GM21825 (cell line): ENCODE results near the gene ASCL2.

Source experiments
- ATAC-seq: cut with Tn5 transposase; IDR thresholded peaks from one replicate; pipeline ENCODE4 v1.9.1; 2021; ENCODE audit warnings: mild to moderate bottlenecking, moderate library complexity; ENCODE audit not compliant: unreplicated experiment

ASCL2 gene, protein sequence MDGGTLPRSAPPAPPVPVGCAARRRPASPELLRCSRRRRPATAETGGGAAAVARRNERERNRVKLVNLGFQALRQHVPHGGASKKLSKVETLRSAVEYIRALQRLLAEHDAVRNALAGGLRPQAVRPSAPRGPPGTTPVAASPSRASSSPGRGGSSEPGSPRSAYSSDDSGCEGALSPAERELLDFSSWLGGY

DNA sequence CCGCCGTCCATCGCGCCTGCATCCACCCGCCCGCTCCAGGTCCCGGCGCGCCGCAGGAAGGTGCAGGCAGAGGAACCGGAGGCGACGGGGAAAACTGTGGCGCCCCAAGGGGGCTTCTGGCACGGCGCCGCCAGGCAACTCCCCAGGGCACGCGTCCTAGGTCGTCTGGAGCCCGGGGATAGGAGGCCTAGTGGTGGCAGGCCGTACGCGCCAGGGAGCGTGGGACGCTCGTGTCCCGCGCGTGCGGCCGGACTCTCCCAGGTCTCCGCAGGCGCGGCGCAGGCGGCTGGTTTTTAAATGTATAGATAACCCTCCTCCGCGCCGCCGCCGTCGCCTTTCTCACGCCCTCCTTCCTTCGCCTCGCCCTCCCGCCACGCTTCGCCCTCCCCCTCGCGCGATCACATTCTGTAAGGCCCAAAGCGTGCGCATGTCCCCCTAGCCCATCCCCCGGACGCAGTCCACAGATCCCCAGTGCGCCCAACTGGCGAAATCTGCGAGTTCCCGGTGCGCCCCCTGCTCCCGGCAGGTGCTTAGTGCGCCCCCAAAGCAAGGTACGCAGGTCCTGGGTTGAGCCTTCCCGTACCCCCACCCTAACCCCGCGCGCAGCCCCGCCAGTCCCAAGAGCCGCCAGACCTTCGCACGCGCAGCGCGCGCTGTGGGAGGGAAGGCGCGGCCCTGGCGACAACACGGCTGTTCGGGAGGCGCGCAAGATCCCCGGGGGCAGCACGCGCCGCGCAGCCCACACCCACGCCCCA lies at the start of gene ASCL2:
Gene ASCL2, minus strand, starts transcription at position 267 of the 755 bp plus-strand sequence. Its CDS starts 256 bp downstream, at position 11.
- no peak for ATAC-seq

DNA sequence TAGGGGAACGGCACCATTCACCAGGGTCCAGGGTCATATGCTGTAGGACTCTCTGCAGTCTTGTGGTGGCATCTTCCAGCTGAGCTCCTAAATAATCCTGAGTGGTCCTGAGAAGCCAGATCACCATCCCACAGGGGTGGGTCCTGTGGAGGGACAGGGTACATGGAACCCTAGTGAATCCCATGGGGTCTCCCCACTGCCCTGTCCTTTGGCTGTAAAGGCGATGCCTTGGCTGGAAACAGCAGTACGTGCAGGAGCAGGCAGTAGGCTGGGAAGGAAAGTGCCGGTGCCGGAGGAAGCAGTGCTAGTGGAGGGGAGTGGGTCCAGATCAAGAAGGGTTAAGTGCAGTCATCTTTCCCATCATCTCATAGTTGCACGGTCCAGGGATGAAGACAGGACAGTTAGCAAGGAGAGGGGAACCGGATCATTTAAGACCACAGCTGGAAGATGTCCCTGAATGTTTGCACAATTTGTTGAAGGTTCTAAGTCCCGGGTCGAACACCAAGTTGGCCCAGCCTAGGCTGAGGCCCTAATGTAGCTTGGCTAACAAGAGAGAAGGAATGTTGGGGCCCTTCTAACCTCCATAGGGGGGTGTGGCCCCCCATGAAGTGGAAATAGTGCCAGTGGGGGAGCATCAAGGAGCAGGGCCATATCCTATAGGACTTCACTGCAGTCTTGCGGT lies 49.5 kb upstream of the ASCL2 start:
- no peak for ATAC-seq

DNA sequence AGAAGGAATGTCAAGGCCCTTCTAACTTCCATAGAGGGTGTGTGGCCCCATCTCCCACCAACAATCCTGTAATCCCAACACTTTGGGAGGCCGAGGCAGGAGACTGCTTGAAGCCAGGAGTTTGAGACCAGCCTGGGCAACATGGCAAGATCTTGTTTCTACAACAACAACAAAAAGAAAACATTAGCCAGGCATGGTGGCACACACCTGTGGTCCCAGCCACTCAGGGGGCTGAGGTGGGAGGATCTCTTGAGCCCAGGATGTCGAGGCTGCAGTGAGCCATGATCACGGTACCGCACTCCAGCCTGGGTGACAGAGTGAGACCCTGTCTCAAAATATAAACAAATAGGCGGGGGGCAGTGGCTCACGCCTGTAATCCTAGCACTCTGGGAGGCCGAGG lies 48.3 kb upstream of the ASCL2 start:
- no peak for ATAC-seq

- ATAC-seq = no peak
Measured at GRCh38 chr11:2318123-2318522, 47.7 kb upstream of the ASCL2 start.

- no peak for ATAC-seq
Measured at GRCh38 chr11:2317354-2318050, 47.1 kb upstream of the ASCL2 start.

DNA sequence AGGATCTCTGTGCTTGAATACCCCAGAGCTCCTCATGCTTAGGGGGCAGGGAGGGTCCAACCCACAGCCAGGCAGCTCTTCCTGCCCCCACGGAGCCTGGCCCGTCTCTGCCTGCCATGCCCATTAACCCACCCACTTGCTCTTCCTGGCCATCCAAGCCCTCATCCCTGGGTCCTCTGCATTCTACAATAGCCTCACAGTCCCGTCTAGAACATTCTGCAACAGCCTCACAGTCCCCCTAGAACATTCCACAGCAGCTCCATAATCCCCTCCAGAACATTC lies 46.5 kb upstream of the ASCL2 start:
- ATAC-seq = no peak

GRCh38 chr11:2316169-2316962 lies 46.0 kb upstream of the ASCL2 start:
- ATAC-seq = no peak

GRCh38 chr11:2315395-2316168 lies 45.2 kb upstream of the ASCL2 start:
- ATAC-seq = no peak

DNA sequence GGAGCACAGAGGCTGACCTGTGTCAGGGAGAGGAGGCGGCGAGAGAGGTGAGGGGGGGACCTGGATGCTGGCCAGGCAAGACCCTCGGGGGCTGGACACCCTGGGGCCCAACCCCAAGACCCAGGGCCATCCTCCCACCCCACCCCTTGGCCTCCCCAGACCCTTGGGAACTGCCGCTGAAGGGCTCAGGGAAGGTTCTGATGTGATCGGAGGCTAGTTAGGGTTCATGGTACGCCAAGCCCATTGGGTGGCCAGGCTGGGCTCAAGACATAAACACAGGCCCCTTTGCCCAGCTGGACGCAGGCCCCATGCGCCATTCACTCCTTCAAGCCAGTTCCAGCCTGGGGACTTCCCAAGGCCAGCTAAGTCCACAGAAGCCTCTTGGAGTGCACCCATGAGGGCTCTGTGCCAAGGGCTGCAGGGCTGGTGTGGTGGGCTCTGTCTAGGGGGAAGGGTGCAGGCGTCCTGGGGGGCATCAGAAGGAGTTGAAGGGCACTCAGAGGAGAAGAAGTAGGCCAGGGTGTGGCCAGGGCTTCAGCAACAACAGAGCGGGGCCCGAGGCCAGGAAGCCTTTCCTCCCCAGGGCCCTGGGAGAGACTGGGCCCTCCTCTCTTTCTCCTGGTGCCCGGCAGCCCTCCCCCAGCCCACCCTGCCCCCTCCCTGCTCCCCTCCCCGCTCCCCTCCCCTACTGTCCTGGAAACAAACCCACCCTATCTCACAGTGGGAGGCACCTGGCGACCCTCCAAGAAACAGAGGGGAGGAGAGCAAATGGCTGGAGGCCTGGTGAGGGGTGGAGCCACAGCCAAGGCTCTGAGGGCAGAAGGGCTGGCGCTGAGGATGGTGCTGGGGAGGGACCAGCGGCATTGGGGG lies 44.4 kb upstream of the ASCL2 start:
- ATAC-seq = no peak

DNA sequence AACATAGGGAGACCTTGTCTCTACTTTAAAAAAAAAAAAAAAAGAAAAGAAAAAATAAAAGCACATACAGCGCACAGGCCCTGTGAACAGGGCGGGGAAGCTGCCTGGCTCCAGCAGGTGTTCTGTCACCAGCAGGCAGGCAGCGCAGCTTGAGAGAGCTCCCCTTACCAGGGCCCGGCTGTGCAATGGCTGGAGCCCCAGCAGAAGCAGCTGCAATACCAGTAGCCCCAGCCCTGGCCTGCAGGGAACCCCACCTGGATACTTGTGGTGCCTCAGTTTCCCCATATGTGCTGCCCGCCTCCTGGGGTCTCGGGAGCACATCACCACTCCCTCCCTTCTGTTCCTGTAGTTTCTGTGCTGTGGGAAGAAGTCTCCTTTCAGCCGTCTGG lies 43.7 kb upstream of the ASCL2 start:
- ATAC-seq = no peak

- no peak for ATAC-seq
Measured at GRCh38 chr11:2313051-2313951, 42.9 kb upstream of the ASCL2 start.

DNA sequence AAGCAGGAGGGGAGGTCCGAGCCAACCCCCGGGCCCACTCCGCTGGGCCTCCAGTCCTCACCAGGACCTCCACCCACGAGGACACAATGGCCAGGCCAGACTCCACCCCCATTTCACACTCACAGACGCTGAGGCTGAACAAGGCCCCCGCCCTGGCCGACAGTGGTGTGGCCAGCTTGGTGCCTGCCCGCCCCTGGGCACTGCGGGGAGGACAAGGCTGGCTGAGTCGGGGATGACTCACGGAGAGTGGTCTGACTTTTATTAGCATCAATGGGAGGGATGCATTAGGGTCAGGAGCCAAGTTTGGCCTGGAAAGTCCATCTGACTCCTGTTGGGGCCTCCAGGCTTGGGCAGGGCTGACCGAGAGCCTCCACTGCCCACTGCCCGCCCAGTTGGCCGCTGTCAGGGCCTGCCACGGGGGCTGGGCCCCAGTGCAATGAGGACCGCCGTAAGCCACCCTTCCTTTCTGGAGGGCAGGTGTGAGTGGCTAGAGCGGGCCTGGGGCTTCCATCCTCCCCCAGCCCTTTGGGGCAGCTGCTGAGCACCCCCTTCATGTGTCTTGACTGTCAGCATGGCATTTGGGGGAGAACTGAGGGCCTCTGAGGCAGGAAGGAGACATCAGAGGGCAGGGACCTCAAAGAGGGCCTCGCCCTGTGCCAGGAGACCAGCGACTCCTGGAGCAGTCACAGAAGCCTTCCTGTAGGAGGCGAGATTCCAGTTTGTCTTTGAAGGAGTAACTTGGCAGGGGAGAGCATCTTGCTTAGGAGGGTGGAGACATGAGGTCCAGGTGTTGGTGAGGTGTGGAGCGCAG lies 42.0 kb upstream of the ASCL2 start:
- ATAC-seq = no peak

DNA sequence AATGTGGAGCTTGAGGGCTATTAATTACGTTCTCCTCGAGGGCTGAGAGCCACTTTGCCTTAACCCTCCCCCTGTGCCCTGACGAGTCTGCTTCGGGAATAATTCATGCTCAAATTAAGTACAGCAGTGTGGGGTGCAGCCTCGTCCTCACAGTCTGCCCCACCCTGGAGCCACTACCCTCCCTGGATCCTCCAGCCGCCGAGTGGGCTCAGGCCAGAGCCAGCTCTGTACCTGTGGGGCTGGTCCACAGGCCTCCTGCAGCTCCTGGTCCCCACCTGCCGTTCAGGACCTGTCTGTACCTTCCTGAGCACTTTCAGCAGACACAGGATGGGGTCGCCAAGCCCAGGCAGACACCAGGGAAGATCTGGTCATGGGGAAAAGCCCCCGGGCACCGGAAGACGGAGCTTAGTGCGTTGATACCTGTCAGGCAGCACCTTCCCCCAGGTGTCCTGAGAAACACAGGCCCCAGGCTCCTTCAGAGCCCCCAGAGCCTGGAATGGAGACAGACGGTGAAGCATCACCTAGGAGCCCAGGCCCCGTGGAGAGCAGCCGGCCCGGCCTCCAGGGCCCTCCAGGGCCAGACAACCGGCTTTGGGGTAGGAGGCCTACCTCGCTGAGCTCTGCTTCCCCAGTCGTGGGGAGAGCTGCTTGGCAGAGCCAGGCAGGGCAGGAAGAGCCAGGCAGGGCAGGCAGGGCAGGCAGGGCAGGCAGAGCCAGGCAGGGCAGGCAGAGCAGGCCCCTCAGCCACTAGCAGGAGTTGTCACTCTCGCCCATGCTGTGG lies 41.2 kb upstream of the ASCL2 start:
- ATAC-seq = no peak

- no peak for ATAC-seq
Measured at GRCh38 chr11:2310786-2311352, 40.5 kb upstream of the ASCL2 start.

GRCh38 chr11:2310073-2310785 lies 39.8 kb upstream of the ASCL2 start:
- ATAC-seq = no peak
